K562 (cell line): ENCODE results near the gene NAV2. TPM values are rescaled to one million over a fixed set of nuclear protein-coding genes. Genes with fewer than 3 reads are reported as not detected.

ENCODE experiments used
- BRCA1 ChIP-seq, 2 experiments: fragments of 450-650 bp in 1 of 2; sonication (generic) in 1 of 2; formaldehyde crosslinking in 1 of 2; IDR thresholded peaks; 2 replicates each; pipeline versions ENCODE4 v1.5.0 to v1.6.1; 2017 to 2020; ENCODE audit warnings: mild to moderate bottlenecking in 1 of 2, missing genetic modification reagents in 1 of 2
- CHCHD3 ChIP-seq: fragments of 250-450 bp; sonication (Bioruptor Pico); IDR thresholded peaks from 2 replicates; pipeline ENCODE4 v2.1.2; 2022; ENCODE audit warnings: mild to moderate bottlenecking
- CHD4 ChIP-seq: fragments of 200-600 bp; sonication (generic); IDR thresholded peaks from 3 replicates; pipeline ENCODE4 v1.6.1; 2012; ENCODE audit warnings: low read depth, mild to moderate bottlenecking, mixed read lengths, low read length, inconsistent platforms; ENCODE audit not compliant: insufficient read depth, insufficient replicate concordance, poor library complexity, severe bottlenecking
- KAT8 ChIP-seq: fragments of 450-650 bp; IDR thresholded peaks from 2 replicates; pipeline ENCODE4 v1.6.1; 2016; ENCODE audit warnings: low read depth, mild to moderate bottlenecking
- NFE2L1 ChIP-seq: fragments of 450-650 bp; IDR thresholded peaks from 2 replicates; pipeline ENCODE4 v1.6.1; 2016; ENCODE audit warnings: missing genetic modification characterization, low read depth, mild to moderate bottlenecking, missing compliant biosample characterization, moderate library complexity, borderline replicate concordance
- PCBP2 ChIP-seq: fragments of 200-400 bp; formaldehyde crosslinking; IDR thresholded peaks from 2 replicates; pipeline ENCODE4 v1.6.1; 2018; ENCODE audit warnings: low read length, low read depth, mild to moderate bottlenecking, moderate library complexity; ENCODE audit not compliant: poor library complexity, severe bottlenecking
- RBBP5 ChIP-seq: fragments of 200-600 bp; sonication (generic); IDR thresholded peaks from 2 replicates; pipeline ENCODE4 v1.6.1; 2012; ENCODE audit warnings: borderline replicate concordance, mild to moderate bottlenecking, low read length, control low read depth, inconsistent platforms; ENCODE audit not compliant: insufficient read depth, poor library complexity, severe bottlenecking
- RBFOX2 ChIP-seq: fragments of 200-400 bp; formaldehyde crosslinking; IDR thresholded peaks from 2 replicates; pipeline ENCODE4 v1.6.1; 2017; ENCODE audit warnings: low read depth, mild to moderate bottlenecking, low read length, moderate library complexity
- RBM17 ChIP-seq: fragments of 200-400 bp; formaldehyde crosslinking; IDR thresholded peaks from 2 replicates; pipeline ENCODE4 v1.6.1; 2017; ENCODE audit warnings: low read depth, mild to moderate bottlenecking, low read length, borderline replicate concordance
- SIX5 ChIP-seq, 2 experiments: IDR thresholded peaks; 2 replicates each; pipeline ENCODE4 v1.6.1; 2011; ENCODE audit warnings: low read length in 2 of 2, borderline replicate concordance in 1 of 2, low read depth in 1 of 2, mild to moderate bottlenecking in 1 of 2, moderate library complexity in 1 of 2; ENCODE audit not compliant: insufficient read depth in 1 of 2
- SMAD1 ChIP-seq: fragments of 150-350 bp; IDR thresholded peaks from 2 replicates; pipeline ENCODE4 v1.6.1; 2014; ENCODE audit warnings: low read length, low read depth; ENCODE audit not compliant: partially characterized antibody
- ZFP36 ChIP-seq: fragments of 150-350 bp; IDR thresholded peaks from 2 replicates; pipeline ENCODE4 v1.6.1; 2018; ENCODE audit warnings: low read length, low read depth; ENCODE audit not compliant: partially characterized antibody
- ZNF239 ChIP-seq: fragments of 250-450 bp; sonication (Bioruptor Pico); IDR thresholded peaks from 2 replicates; pipeline ENCODE4 v1.4.0; 2020; ENCODE audit warnings: mild to moderate bottlenecking
- ZNF431 ChIP-seq: sonication (generic); formaldehyde crosslinking; IDR thresholded peaks from 2 replicates; pipeline ENCODE4 v1.8.0; 2022; ENCODE audit warnings: mild to moderate bottlenecking, missing genetic modification reagents
- polyA plus RNA-seq, 8 experiments: library from polyadenylated mRNA; depleted of rRNA in 4 of 8; stranded (reverse) in 5 of 8; unstranded in 3 of 8; fragments of >200 nt; fragmentation: Nextera tagmentation in 2 of 8; fragmentation: Illumina TruSeq in 1 of 8; extraction: Ambion mirVana in 2 of 8; extraction: Trizol in 1 of 8; gene quantifications; 2 replicates each; pipeline versions ENCODE4 v1.2.1 to v1.2.3, GENCODE V29; 2011 to 2014; ENCODE audit warnings: inconsistent platforms in 1 of 8, missing spikeins in 1 of 8
- total RNA-seq, 7 experiments: library from RNA; depleted of rRNA in 6 of 7; stranded (reverse); fragments of >200 nt in 6 of 7; fragmentation: Illumina TruSeq in 2 of 7; extraction: Trizol in 2 of 7; gene quantifications; 2 replicates each; pipeline versions ENCODE4 v1.2.1 to v1.2.3, GENCODE V29; 2011 to 2021; ENCODE audit warnings: low replicate concordance in 1 of 7
- TF ChIP-seq, protein P1 (sequence below): sonication (generic); formaldehyde crosslinking; IDR thresholded peaks from 2 replicates; pipeline ENCODE4 v1.8.1; 2022; ENCODE audit warnings: missing genetic modification reagents
- TF ChIP-seq, protein P2 (sequence below): fragments of 450-650 bp; IDR thresholded peaks from 2 replicates; pipeline ENCODE4 v1.6.1; 2016; ENCODE audit warnings: low read depth, mild to moderate bottlenecking, moderate library complexity
- TF ChIP-seq, protein P3 (sequence below): fragments of 450-650 bp; IDR thresholded peaks from 2 replicates; pipeline ENCODE4 v1.6.1; 2017; ENCODE audit warnings: antibody characterized with exemption
- TF ChIP-seq, protein P4 (sequence below): fragments of 250-450 bp; sonication (Bioruptor Pico); IDR thresholded peaks from 2 replicates; pipeline ENCODE4 v1.9.0; 2021; ENCODE audit warnings: mild to moderate bottlenecking
- TF ChIP-seq, protein P5 (sequence below): fragments of 450-650 bp; conservative IDR thresholded peaks from 2 replicates; pipeline ENCODE4 v1.6.1; 2016; ENCODE audit warnings: missing genetic modification characterization, low read depth, mild to moderate bottlenecking, control low read depth, missing compliant biosample characterization
- TF ChIP-seq, protein P6 (sequence below): fragments of 250-450 bp; sonication (Bioruptor Pico); IDR thresholded peaks from 2 replicates; pipeline ENCODE4 v1.8.0; 2021; ENCODE audit warnings: moderate library complexity, mild to moderate bottlenecking, inconsistent platforms

The NAV2 gene
- total and polyA plus RNA-seq, 9 of the 15 experiments (the other 6 are each of a cell fraction or from before 2014, with no cell fraction given): 0.03 to 0.35 (median 0.05) TPM

DNA sequence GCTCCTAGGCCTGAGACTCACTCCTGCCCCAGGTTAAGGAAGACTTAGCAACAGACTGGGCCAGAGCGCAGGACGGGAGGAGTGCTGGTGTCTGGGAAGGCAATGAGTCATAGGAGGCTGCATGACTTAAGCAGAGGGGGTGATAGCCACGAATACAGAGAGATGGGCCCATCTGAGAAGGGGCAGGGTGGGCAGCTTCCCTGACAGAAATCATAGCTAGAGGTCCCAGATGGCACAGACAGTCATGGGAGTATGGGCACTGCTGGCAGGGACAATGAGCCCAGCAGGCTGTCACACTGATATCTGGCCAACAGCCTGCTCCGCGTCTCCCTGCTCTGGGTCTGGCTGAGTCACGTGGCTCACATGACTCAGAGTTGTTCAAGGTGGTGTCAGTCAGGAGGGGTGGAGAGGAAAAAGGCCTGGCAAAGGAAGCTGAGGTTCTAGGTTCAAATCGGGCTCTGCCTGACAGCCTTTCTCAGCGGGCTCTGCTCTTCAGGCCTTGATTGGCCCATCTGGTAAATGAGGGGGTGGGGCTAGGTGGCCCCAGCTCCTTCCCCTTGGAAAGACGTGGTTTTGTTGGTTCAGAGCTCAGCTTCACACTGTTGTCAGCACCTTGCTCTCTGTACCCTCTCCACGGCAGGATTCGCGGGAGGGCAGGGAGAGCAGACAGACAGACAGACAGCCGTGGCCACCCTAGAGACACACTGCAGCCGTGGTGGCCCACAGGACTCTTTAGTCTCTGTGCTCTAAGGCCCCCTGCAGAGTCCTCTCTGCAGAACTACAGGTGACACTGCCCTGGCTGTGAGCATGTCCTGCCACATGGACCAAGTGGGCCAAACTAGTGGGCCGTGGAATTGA lies 399.9 kb downstream of the NAV2 start (continued):
- TF ChIP-seq NFE2L1 (tag) (no peak), RBM17 (no peak), SIX5 (IDR thresholded peaks at IDR 0.05; ENCODE audit: borderline replicate concordance in 1 of 2, insufficient read depth in 1 of 2, low read depth in 1 of 2, low read length in 2 of 2) (no peak), RBFOX2 (no peak), RBBP5 (no peak), SMAD1 (no peak), BRCA1 (IDR thresholded peaks at IDR 0.05) (no peak), BRCA1 (CRISPR knock-in tag; IDR thresholded peaks at IDR 0.05) (no peak), CHCHD3 (CRISPR knock-in tag) (no peak), ZNF431 (CRISPR knock-in tag) (no peak), ZFP36 (peak; percentile 37), KAT8 (no peak), CHD4 (no peak), ZNF239 (CRISPR knock-in tag) (no peak), PCBP2 (no peak)
- TF ChIP-seq, protein P1, sequence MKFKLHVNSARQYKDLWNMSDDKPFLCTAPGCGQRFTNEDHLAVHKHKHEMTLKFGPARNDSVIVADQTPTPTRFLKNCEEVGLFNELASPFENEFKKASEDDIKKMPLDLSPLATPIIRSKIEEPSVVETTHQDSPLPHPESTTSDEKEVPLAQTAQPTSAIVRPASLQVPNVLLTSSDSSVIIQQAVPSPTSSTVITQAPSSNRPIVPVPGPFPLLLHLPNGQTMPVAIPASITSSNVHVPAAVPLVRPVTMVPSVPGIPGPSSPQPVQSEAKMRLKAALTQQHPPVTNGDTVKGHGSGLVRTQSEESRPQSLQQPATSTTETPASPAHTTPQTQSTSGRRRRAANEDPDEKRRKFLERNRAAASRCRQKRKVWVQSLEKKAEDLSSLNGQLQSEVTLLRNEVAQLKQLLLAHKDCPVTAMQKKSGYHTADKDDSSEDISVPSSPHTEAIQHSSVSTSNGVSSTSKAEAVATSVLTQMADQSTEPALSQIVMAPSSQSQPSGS (CRISPR knock-in tag): no peak
- TF ChIP-seq, protein P2, sequence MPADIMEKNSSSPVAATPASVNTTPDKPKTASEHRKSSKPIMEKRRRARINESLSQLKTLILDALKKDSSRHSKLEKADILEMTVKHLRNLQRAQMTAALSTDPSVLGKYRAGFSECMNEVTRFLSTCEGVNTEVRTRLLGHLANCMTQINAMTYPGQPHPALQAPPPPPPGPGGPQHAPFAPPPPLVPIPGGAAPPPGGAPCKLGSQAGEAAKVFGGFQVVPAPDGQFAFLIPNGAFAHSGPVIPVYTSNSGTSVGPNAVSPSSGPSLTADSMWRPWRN: peak; percentile 65
- TF ChIP-seq, protein P3, sequence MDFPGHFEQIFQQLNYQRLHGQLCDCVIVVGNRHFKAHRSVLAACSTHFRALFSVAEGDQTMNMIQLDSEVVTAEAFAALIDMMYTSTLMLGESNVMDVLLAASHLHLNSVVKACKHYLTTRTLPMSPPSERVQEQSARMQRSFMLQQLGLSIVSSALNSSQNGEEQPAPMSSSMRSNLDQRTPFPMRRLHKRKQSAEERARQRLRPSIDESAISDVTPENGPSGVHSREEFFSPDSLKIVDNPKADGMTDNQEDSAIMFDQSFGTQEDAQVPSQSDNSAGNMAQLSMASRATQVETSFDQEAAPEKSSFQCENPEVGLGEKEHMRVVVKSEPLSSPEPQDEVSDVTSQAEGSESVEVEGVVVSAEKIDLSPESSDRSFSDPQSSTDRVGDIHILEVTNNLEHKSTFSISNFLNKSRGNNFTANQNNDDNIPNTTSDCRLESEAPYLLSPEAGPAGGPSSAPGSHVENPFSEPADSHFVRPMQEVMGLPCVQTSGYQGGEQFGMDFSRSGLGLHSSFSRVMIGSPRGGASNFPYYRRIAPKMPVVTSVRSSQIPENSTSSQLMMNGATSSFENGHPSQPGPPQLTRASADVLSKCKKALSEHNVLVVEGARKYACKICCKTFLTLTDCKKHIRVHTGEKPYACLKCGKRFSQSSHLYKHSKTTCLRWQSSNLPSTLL: no peak
- TF ChIP-seq, protein P4, sequence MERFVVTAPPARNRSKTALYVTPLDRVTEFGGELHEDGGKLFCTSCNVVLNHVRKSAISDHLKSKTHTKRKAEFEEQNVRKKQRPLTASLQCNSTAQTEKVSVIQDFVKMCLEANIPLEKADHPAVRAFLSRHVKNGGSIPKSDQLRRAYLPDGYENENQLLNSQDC (CRISPR knock-in tag): no peak
- TF ChIP-seq, protein P5, sequence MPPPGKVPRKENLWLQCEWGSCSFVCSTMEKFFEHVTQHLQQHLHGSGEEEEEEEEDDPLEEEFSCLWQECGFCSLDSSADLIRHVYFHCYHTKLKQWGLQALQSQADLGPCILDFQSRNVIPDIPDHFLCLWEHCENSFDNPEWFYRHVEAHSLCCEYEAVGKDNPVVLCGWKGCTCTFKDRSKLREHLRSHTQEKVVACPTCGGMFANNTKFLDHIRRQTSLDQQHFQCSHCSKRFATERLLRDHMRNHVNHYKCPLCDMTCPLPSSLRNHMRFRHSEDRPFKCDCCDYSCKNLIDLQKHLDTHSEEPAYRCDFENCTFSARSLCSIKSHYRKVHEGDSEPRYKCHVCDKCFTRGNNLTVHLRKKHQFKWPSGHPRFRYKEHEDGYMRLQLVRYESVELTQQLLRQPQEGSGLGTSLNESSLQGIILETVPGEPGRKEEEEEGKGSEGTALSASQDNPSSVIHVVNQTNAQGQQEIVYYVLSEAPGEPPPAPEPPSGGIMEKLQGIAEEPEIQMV (tag): no peak
- TF ChIP-seq, protein P6, sequence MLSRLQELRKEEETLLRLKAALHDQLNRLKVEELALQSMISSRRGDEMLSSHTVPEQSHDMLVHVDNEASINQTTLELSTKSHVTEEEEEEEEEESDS (CRISPR knock-in tag): no peak
